GM12874 (cell line): ENCODE measurements around the gene IKZF1.

Experiments used
- CTCF ChIP-seq: IDR thresholded peaks from 2 replicates; pipeline ENCODE4 v1.5.1; 2011; ENCODE audit warnings: low read depth, mild to moderate bottlenecking, control low read depth, low read length, moderate library complexity; ENCODE audit not compliant: insufficient read depth

Gene IKZF1

GRCh38 chr7:50353894-50354595, 49.5 kb downstream of the IKZF1 start:
- TF ChIP-seq CTCF = no peak

GRCh38 chr7:50355817-50356178, 51.3 kb downstream of the IKZF1 start:
- TF ChIP-seq CTCF = no peak

- no peak for TF ChIP-seq CTCF
Measured at GRCh38 chr7:50356212-50356944, 51.9 kb downstream of the IKZF1 start.

GRCh38 chr7:50356945-50357268, 52.4 kb downstream of the IKZF1 start:
- TF ChIP-seq CTCF = no peak

GRCh38 chr7:50357426-50357825, 52.9 kb downstream of the IKZF1 start:
- TF ChIP-seq CTCF = no peak

GRCh38 chr7:50358041-50358705, 53.7 kb downstream of the IKZF1 start:
- TF ChIP-seq CTCF = no peak

- TF ChIP-seq CTCF = no peak
Measured at GRCh38 chr7:50358779-50359178, 54.3 kb downstream of the IKZF1 start.
